HG03442 (cell line): Measurements from ENCODE around the gene CLEC16A.
A peak's percentile ranks its signal among the peaks of the same experiment; 100 is the strongest.
"Not testable (repeated sequence)": the region's sequence is repeated elsewhere in the genome, so short reads cannot be mapped to it uniquely, and the experiment has no call there.

ENCODE experiments used
- ATAC-seq: cut with Tn5 transposase; IDR thresholded peaks from one replicate; pipeline ENCODE4 v1.9.1; 2021; ENCODE audit warnings: mild to moderate bottlenecking, moderate library complexity; ENCODE audit not compliant: unreplicated experiment

CLEC16A gene

DNA sequence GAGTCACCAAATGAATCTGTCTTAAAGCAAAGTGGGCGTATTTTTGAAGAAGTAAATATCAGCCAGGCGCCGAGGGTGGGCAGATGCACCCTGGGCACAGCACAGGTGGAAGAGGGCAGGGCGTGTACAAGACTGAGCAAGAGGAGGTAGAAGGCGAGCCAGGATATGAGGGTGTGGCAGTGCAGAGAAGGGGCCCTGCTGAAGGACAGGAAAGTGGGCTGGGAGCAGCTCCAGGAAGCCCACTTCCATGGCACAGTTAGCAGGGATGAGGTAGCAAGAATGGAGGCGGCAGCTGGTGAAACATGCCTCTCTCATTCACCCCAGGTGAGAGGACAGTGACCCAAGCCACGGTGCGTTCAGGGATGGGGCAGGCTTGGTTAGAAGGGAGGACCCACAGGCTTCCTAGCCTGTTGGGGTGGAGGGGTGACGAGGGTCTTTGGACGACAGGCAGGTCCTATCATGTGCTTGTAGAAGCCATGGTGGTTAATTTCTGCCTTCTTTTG lies 149.3 kb downstream of the CLEC16A start:
- peak; percentile 11 for ATAC-seq

GRCh38 chr16:11094075-11094856 lies 149.9 kb downstream of the CLEC16A start:
- ATAC-seq = peak; percentile 65

DNA sequence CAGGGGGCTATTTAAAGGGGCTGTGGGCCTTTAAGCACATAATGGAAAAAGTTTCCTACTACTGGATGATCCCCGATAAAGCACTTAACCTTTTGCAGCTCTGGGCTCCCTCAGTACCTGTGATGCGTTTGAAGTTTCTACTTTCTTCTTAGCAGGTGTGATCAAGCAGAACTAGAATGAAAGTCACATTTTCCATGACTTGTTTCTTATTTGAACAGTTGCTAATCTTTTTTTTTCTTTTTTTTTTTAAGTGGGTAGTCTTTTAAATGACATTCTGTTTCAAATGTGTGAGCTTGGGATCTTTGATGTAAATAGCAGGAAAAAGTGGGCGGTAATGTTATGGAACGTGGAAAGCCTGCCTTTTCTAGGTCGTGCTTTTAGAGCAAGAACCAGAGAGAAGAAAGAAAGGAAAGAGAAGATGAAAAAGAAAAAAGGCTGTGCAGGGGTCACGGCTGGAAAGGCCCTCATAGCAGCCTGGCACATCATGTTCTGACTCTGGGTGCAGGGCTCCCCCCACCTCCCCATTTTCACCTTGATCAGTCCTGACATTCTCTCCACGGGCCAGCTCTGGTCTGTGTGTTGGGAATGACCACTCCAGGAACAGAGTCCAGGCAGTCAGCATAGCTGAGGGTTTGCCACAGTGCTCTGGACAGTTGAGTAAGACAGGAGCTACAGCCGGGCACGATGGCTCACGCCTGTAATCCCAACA lies 150.6 kb downstream of the CLEC16A start:
- no peak for ATAC-seq

GRCh38 chr16:11095935-11096334 lies 151.6 kb downstream of the CLEC16A start:
- ATAC-seq = no peak

DNA sequence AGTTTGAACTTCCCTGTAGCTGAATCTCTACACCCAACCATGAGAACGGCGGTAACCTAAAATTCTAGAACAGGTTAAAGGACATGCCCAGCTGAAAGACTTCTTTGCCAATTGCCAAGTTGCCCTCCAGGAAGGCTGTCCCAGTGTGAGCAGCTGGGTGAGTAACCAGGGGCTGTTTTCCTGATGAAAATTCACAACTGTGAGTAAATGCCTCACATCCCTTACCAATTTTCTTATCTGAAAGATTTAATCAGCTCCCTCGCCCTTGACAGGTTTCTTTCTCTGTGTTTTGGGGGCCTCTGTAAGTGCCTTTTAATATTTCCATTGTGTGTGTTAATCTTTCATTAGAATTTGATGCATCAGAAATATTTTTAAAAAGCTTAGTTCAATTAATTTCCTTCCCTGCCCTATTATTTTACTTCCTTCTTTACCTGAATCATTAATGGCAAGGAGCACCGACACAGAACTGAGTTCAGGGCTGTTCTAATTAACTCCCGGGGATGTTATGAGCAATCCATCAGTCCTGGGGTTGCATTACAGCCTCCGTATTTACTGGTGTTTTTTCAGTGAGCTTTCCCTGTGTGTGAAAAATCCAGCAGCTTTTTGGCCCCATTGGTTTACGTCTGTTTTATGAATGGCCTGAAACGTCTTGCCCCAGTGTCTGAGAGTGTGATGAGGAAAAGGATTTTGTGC lies 152.9 kb downstream of the CLEC16A start:
- ATAC-seq = no peak

DNA sequence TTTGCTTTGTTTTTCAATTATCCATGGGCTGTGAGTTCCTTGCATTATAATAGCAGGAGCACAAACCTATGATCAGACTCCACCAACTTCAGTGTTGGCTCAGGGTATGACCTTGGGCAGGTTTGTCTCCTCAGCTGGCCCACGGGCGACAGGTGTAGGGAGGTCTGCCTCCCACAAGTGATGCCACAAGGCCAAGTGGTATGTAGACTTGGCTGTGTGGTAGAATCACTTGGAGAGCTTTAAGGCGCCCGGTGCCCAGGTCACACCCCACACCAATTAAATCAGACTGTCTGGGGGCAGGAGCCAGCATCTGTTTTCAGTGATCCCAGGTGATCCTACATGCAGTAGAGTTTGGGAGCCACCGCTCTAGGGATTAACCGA lies 153.4 kb downstream of the CLEC16A start:
- no peak for ATAC-seq

- no peak for ATAC-seq
Measured at GRCh38 chr16:11098601-11099390, 154.4 kb downstream of the CLEC16A start.

DNA sequence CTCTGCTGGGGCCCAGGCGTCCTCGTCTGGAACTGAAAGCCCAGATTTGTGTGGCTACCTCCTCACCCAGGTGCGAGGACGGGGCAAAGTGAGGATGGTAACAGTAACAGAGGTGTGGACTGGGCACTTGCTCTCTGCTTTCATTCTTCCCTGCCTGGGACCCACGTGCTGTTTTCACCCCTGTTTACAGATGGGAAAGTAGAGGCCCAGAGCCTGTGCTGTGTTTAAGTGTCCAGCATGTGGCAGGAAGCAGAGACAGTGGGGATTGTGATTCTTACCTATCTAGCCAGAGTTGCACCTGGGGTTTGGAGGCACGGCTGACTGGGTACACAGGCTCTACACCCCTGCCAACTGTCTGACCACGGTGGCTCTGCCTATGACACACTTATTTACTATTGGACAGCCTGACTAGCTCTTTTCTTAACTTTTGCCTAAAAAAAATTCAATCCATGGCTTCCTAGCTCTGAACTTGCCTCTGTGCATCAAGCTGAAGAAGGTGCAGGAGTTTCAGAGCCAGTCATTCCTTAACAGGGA lies 155.4 kb downstream of the CLEC16A start:
- ATAC-seq = peak; percentile 19

DNA sequence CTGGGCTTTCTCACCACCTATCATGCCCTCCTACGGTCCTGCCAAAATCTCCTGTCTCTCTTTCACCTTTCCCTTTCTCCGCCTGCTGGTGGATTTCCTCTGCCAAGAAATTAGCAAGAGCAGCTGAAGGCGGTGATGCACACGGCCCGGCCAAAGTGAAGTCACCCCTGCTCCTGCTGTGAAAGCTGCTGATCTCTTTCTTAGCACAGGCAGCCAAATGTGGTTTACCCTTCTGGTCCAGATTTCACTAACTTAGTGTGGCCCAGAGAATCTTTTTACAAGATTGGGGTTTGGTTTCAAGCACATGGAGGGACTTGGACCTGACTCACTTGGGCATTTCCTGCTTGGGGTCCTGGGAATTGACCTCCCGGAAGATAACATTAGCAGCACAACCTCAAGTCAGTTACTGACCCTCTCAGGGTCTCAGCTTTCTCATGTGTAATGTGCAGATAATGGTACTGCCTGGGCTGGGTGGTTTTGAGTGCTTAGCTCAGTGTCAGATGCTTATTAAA lies 155.9 kb downstream of the CLEC16A start:
- peak; percentile 43 for ATAC-seq

GRCh38 chr16:11101283-11101682 lies 156.9 kb downstream of the CLEC16A start:
- ATAC-seq = no peak

DNA sequence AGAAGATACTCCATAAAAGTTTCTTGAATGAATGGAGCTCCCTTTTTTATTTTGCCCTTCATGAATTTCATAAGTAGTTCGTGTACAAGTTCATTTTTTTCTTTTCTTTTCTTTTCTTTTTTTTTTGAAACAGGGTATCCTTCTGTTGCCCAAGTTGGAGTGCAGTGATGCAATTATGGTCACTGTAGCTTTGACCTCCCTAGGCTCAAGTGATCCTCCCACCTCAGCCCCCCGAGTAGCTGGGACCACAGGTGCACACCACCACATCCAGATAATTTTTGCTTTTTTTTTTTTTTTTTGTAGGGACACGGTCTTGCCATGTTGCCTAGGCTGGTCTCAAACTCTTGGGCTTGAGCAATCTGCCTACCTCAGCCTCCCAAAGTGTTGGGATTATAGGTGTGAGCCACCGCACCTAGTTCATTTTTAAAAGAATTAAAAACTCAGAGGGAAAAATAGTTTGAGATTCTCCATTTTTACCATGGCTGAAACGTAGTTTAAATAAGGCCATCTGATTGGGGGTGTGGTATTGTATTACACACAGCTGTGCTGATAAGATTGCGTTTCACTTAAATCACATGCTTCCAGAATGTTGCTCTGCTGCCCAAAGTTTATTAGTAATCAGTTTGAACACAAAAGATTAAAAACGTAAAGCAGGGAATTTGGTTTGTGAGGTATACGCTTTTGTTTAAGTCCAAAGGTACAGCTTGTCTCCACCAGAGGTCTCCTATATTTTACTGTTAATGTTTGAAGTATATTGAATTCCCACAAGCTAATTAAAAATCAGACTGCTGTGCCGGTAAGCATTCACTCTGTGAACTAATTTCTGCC lies 157.5 kb downstream of the CLEC16A start:
- no peak for ATAC-seq

- ATAC-seq = no peak
Measured at GRCh38 chr16:11102523-11102898, 158.1 kb downstream of the CLEC16A start.

GRCh38 chr16:11103301-11103700 lies 158.9 kb downstream of the CLEC16A start:
- not testable (repeated sequence) for ATAC-seq

DNA sequence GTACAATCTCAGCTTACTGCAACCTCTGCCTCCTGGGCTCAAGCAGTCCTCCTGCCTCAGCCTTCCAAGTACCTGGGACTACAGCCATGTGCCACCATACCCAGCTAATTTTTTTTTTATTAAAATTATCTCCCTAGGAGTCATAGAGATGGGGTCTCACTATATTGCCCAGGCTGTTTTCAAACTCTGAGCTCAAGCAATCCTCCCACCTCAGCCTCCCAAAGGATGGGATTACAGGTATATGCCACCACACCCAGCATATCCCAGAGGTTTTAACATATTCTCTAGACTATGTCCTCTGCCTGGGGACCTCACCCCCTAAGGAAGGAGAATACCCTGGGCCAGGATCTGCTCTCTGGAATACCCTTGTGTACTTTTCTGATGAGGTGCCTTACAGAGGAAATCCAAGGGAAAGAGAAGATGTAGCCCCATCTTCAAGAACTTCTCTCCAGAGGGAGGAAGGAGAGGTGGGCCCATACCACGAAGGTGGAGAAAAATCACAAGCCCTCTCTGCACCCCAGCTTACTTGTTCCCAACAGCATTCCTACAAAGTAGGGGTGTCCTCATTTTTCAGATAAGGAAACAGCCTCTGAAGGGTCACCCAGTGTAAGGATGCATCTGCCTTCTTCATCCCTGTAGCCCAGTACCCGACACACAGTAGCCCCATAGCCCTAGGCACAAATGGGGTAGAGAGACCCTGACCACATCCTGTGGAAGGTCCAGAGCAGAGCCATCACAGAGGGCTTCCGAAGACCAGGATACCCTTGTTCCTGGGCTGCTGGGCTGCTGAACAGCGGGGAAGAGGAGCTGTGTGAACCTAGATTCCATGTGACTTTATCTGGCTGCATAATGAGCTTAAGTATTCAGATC lies 160.0 kb downstream of the CLEC16A start:
- peak; percentile 19 for ATAC-seq

DNA sequence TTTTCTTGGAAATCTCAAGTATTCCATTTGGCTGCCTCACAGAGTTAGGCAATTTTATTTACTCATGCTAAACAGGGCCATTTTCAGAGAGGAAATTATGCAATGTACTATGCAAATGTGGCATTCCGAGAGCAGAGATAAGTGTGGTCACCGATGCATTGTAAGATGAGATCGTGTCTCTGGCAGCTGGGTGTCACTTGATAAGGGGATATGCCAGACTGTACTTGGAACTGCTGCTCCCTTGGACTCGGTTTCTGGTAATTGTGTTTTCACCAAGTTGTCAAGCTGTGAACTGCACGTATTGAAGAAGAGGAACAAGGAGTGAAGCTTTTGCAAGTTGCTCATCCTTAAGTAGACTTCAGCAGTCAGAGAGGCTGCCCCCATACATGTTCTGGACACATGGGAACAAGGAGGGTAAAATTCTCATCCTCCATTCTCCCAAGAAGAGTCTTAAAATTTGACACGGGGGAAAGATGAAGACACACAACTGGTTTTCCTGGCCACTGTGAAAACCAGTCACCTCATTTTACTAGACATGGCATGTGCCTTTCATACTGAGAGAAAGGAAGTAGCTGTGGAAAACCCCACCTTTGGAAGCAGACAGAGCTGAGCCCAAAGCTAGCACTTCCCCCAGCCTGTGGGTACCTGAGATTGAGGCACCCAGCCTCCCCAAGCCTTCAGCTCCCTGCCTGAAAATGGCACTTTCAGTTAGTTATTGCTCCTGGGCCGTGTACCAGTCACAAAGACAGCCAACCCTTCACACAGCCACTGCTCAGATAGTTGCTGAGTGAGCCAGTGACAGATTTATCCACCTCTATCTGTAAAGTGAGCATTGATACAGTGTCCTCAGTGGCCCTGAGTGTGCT lies 160.9 kb downstream of the CLEC16A start:
- ATAC-seq = peak; percentile 56

DNA sequence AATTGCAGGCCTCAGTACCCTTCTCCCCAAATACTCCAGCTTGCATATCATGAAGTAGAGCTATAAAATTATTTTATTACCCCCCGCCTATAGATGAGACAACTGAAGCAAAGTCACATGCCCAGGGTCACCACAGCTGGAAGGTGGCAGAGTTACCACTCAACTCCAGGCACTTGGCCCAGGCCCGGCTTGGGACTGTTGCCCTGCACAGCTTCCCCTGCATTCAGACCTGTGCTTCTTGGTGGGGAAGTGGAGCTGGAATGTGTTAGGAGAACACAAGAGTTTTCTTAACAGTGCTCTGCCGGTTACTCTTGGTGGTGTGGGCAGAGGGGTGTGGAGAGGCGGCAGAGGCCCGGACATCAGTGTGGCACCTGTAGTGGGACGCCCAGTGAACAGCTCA lies 162.4 kb downstream of the CLEC16A start:
- ATAC-seq = no peak

- no peak for ATAC-seq
Measured at GRCh38 chr16:11107780-11108465, 163.6 kb downstream of the CLEC16A start.
